IMR-90 (cell line): ENCODE measurements around the gene ITPR2. TPM values are rescaled to one million over a fixed set of nuclear protein-coding genes. Genes with fewer than 3 reads are reported as not detected.

ENCODE experiments used
- ATAC-seq: fragments of 200-7000 bp; cut with Tn5 transposase; 2 replicates; pipeline ENCODE4 v1.9.1; 2020; ENCODE audit warnings: low read depth, mild to moderate bottlenecking, moderate library complexity
- BruUV-seq: library from RNA; stranded (reverse); fragments of 400-500 nt; replicated peaks from 2 replicates; lab custom pipeline; 2021; lab: Mats Ljungman, UMichigan
- CTCF ChIA-PET: fragments of 300-600 bp; formaldehyde crosslinking; extraction: SDS; loops from one replicate; lab custom pipeline; 2021; ENCODE audit warnings: antibody characterized with exemption; lab: Yijun Ruan, JAX
- POLR2A ChIA-PET: fragments of 300-600 bp; sonication (Branson Sonifier 250); formaldehyde crosslinking; loops from one replicate; lab custom pipeline; 2022; ENCODE audit warnings: antibody characterized with exemption; ENCODE audit not compliant: unreplicated experiment; lab: Charles Lee
- DNase-seq: peaks from one replicate; pipeline ENCODE4 v3.0.0; 2013
- H2AFZ ChIP-seq: replicated peaks from 2 replicates; pipeline ENCODE3; 2013; ENCODE audit warnings: low read length, mild to moderate bottlenecking; ENCODE audit not compliant: poor library complexity
- H2AK5ac ChIP-seq: 2 replicates; pipeline ENCODE4 v1.6.1; 2013; ENCODE audit warnings: low read depth, low read length, inconsistent platforms
- H2AK9ac ChIP-seq: replicated peaks from 2 replicates; pipeline ENCODE3; 2013; ENCODE audit warnings: mild to moderate bottlenecking, low read depth, low read length, moderate library complexity; ENCODE audit not compliant: poor library complexity
- H2BK120ac ChIP-seq: 2 replicates; pipeline ENCODE4 v1.6.1; 2013; ENCODE audit warnings: low read depth, low read length, inconsistent platforms
- H2BK15ac ChIP-seq: 3 replicates; pipeline ENCODE4 v1.6.1; 2013; ENCODE audit warnings: low read depth, low read length, inconsistent platforms
- H2BK20ac ChIP-seq: 2 replicates; pipeline ENCODE4 v1.6.1; 2013; ENCODE audit warnings: low read depth, mild to moderate bottlenecking, inconsistent platforms, low read length, moderate library complexity
- H2BK5ac ChIP-seq: 2 replicates; pipeline ENCODE4 v1.6.1; 2013; ENCODE audit warnings: mild to moderate bottlenecking, low read depth, low read length, inconsistent platforms; ENCODE audit not compliant: poor library complexity, severe bottlenecking
- H3K14ac ChIP-seq: replicated peaks from 2 replicates; pipeline ENCODE4 v1.6.1; 2013; ENCODE audit warnings: low read depth, low read length, inconsistent platforms
- H3K18ac ChIP-seq: 2 replicates; pipeline ENCODE4 v1.6.1; 2013; ENCODE audit warnings: low read depth, low read length, control low read depth
- H3K23ac ChIP-seq: 2 replicates; pipeline ENCODE4 v1.6.1; 2013; ENCODE audit warnings: low read depth, low read length, inconsistent platforms
- H3K27ac ChIP-seq: 2 replicates; pipeline ENCODE4 v1.5.1; 2013; ENCODE audit warnings: mild to moderate bottlenecking, control low read depth, low read length; ENCODE audit not compliant: insufficient read depth
- H3K27me3 ChIP-seq: 2 replicates; pipeline ENCODE4 v1.6.1; 2013; ENCODE audit warnings: low read length; ENCODE audit not compliant: control insufficient read depth, insufficient read depth
- H3K36me3 ChIP-seq: 2 replicates; pipeline ENCODE4 v1.6.1; 2013; ENCODE audit warnings: low read length, mixed read lengths; ENCODE audit not compliant: control insufficient read depth, insufficient read depth
- H3K4ac ChIP-seq: 2 replicates; pipeline ENCODE4 v1.6.1; 2013; ENCODE audit warnings: low read depth, low read length, inconsistent platforms
- H3K4me1 ChIP-seq: 2 replicates; pipeline ENCODE4 v1.6.1; 2013; ENCODE audit warnings: low read length, mixed read lengths; ENCODE audit not compliant: control insufficient read depth, insufficient read depth
- H3K4me2 ChIP-seq: 2 replicates; pipeline ENCODE4 v1.6.1; 2013; ENCODE audit warnings: low read depth, mild to moderate bottlenecking, control low read depth, low read length, moderate library complexity
- H3K4me3 ChIP-seq: 2 replicates; pipeline ENCODE4 v1.5.1; 2013; ENCODE audit warnings: low read depth, mild to moderate bottlenecking, control low read depth, low read length, moderate library complexity; ENCODE audit not compliant: insufficient read depth
- H3K56ac ChIP-seq: 2 replicates; pipeline ENCODE4 v1.6.1; 2013; ENCODE audit warnings: low read length, inconsistent platforms; ENCODE audit not compliant: insufficient read depth; ENCODE audit errors: extremely low read depth
- H3K79me1 ChIP-seq, 2 experiments: 2 replicates each; pipeline ENCODE4 v1.6.1; 2013; ENCODE audit warnings: low read length in 2 of 2, inconsistent platforms in 1 of 2, low read depth in 1 of 2
- H3K9ac ChIP-seq: 2 replicates; pipeline ENCODE4 v1.6.1; 2013; ENCODE audit warnings: low read depth, low read length, control low read depth
- H3K9me1 ChIP-seq: 2 replicates; pipeline ENCODE4 v1.6.1; 2013; ENCODE audit warnings: low read length, inconsistent platforms; ENCODE audit not compliant: insufficient read depth
- H3K9me3 ChIP-seq: 2 replicates; pipeline ENCODE4 v1.6.1; 2013; ENCODE audit warnings: low read length; ENCODE audit not compliant: control insufficient read depth, insufficient read depth
- H4K20me1 ChIP-seq: 2 replicates; pipeline ENCODE4 v1.6.1; 2013; ENCODE audit warnings: low read length, inconsistent platforms; ENCODE audit not compliant: insufficient read depth
- H4K5ac ChIP-seq: 2 replicates; pipeline ENCODE4 v1.6.1; 2013; ENCODE audit warnings: mild to moderate bottlenecking, low read depth, low read length, control low read depth
- H4K8ac ChIP-seq, 2 experiments: 2 replicates each; pipeline ENCODE4 v1.6.1; 2013; ENCODE audit warnings: low read depth in 2 of 2, low read length in 2 of 2, control low read depth in 1 of 2, inconsistent platforms in 1 of 2
- H4K91ac ChIP-seq: 2 replicates; pipeline ENCODE4 v1.6.1; 2013; ENCODE audit warnings: low read depth, low read length, inconsistent platforms; ENCODE audit not compliant: insufficient read depth
- CEBPB ChIP-seq: IDR thresholded peaks from 2 replicates; pipeline ENCODE4 v1.6.1; 2012; ENCODE audit warnings: low read depth, low read length, improper control_type of control experiment
- RAD21 ChIP-seq: IDR thresholded peaks from 2 replicates; pipeline ENCODE4 v1.6.1; 2012; ENCODE audit warnings: low read length, improper control_type of control experiment
- WGBS, 2 experiments: methylation state at CpG; one replicate each; pipeline versions ENCODE4 v1.1.5 to v1.1.7; 2013; ENCODE audit warnings: missing lambda C conversion rate in 2 of 2; ENCODE audit not compliant: insufficient read length in 1 of 2; ENCODE audit errors: extremely low coverage in 2 of 2; 5-methylcytosine and 5-hydroxymethylcytosine counted together
- dilution Hi-C: fragments of 300-500 bp; cut with HindIII; formaldehyde crosslinking; loops from one replicate; pipeline ENCODE4 v1.14.3; 2018; ENCODE audit warnings: low sequenced_read_pairs; ENCODE audit not compliant: unreplicated experiment
- in situ Hi-C: fragments of 300-500 bp; cut with MboI; formaldehyde crosslinking; loops from 3 replicates; pipeline ENCODE4 v1.14.3; 2019; ENCODE audit warnings: low sequenced_read_pairs, inconsistent platforms, mixed read lengths
- intact Hi-C: fragments of 100-400 bp; cut with micrococcal nuclease; formaldehyde crosslinking; loops from 2 replicates; pipeline ENCODE4 v1.10.0; 2022
- polyA plus RNA-seq, 3 experiments: library from polyadenylated mRNA; depleted of rRNA; stranded (reverse); fragments of >200 nt; gene quantifications; 2 replicates each; pipeline ENCODE4 v1.2.3, GENCODE V29; 2012; ENCODE audit warnings: low replicate concordance in 1 of 3
- total RNA-seq: library from RNA; depleted of rRNA; stranded (reverse); fragments of >200 nt; gene quantifications from 2 replicates; pipeline ENCODE4 v1.2.3, GENCODE V29; 2012

The ITPR2 gene
- total and polyA plus RNA-seq, 2 of the 4 experiments (the other 2 are of a cell fraction), result 1.2 to 9.0 TPM

GRCh38 chr12:26696048-26696612 lies 136.9 kb downstream of the ITPR2 start:
- H3K4me2 ChIP-seq, result no peak overlapping the region; the same call in 1 of the 2 replicates
- H3K4ac ChIP-seq, result no peak overlapping the region
- no peak overlapping the region for H2AK9ac ChIP-seq
- WGBS, 2 experiments, result no CpG with 5 or more reads among the region's 3 CpGs
- H3K23ac ChIP-seq, result no peak overlapping the region
- BruUV-seq, result no TSS peak
- no peak overlapping the region for H3K4me3 ChIP-seq
- H3K27me3 ChIP-seq, result no peaks in the 10 kb centered on the region
- no peaks in the 10 kb centered on the region for H3K79me1 ChIP-seq
- H4K20me1 ChIP-seq, result no peaks in the 10 kb centered on the region
- H3K9me1 ChIP-seq, result peaks cover 4% of the 10 kb centered on the region; the same call in 1 of the 2 replicates
- no peak overlapping the region for H2BK20ac ChIP-seq
- H3K36me3 ChIP-seq, result no peaks in the 10 kb centered on the region
- H3K27ac ChIP-seq, result no peak overlapping the region
- H3K18ac ChIP-seq, result no peak overlapping the region
- no peak overlapping the region for H3K9ac ChIP-seq
- H2BK120ac ChIP-seq, result no peak overlapping the region
- no peak overlapping the region for H4K8ac ChIP-seq
- no peak overlapping the region for H2AFZ ChIP-seq
- DNase-seq (no peak), ATAC-seq (no peak)
- no peak overlapping the region for H2BK15ac ChIP-seq
- CTCF ChIA-PET, result interaction anchor here (1.2 kb wide), 1 partner anchor 189 kb away, joined by 3 read pairs; no protein-coding TSS in a partner anchor
- POLR2A ChIA-PET, result no interaction called here
- H4K5ac ChIP-seq, result no peak overlapping the region
- no peaks in the 10 kb centered on the region for H3K9me3 ChIP-seq
- in situ Hi-C loops (no loop called here), intact Hi-C loops (no loop called here), dilution Hi-C loops (no loop called here)
- H3K56ac ChIP-seq, result no peak overlapping the region
- TF ChIP-seq RAD21 (no peak), CEBPB (peak; percentile 30; the same call in 1 of the 2 replicates)
- no peak overlapping the region for H2AK5ac ChIP-seq
- H3K4me1 ChIP-seq, result peaks cover 9% of the 10 kb centered on the region
- H4K91ac ChIP-seq, result no peak overlapping the region
- no peak overlapping the region for H3K14ac ChIP-seq
- no peak overlapping the region for H2BK5ac ChIP-seq
